Stomach (tissue), 4 donors: ENCODE measurements around the gene DDB1.

Experiments used
- CTCF ChIP-seq, 7 experiments: fragments of 450-650 bp in 4 of 7; fragments of 200-600 bp in 3 of 7; sonication (generic) in 3 of 7; IDR thresholded peaks; one replicate each; pipeline ENCODE4 v1.5.1; 2016 to 2019; ENCODE audit warnings: antibody characterized with exemption in 7 of 7, control low read depth in 2 of 7, mild to moderate bottlenecking in 1 of 7
- POLR2A ChIP-seq, 4 donors: fragments of 450-650 bp; IDR thresholded peaks; one replicate each; pipeline ENCODE4 v1.6.1; 2016; ENCODE audit warnings: antibody characterized with exemption in 4 of 4, control low read depth in 2 of 4, mild to moderate bottlenecking in 1 of 4, moderate library complexity in 1 of 4

GRCh38 chr11:61341706-61342105 is 8.8 kb upstream of the DDB1 start:
- no peak for TF ChIP-seq CTCF (IDR thresholded peaks at IDR 0.05)
- no peak for TF ChIP-seq POLR2A (IDR thresholded peaks at IDR 0.05)
